Upper lobe of left lung (tissue), 4 donors: ENCODE data around the gene TMSB10.

ENCODE experiments used
- CTCF ChIP-seq, 6 experiments: fragments of 450-650 bp in 4 of 6; fragments of 200-600 bp in 2 of 6; sonication (generic) in 2 of 6; IDR thresholded peaks; one replicate each; pipeline ENCODE4 v1.5.1; 2016 to 2019; ENCODE audit warnings: antibody characterized with exemption in 6 of 6
- EP300 ChIP-seq, 4 donors: sonication (generic); formaldehyde crosslinking; IDR thresholded peaks; one replicate each; pipeline ENCODE4 v1.5.1; 2017; ENCODE audit warnings: antibody characterized with exemption in 4 of 4, control low read depth in 2 of 4
- POLR2A ChIP-seq, 4 donors: fragments of 450-650 bp; IDR thresholded peaks; one replicate each; pipeline ENCODE4 v1.5.1; 2016 to 2017; ENCODE audit warnings: antibody characterized with exemption in 4 of 4, mild to moderate bottlenecking in 2 of 4
- POLR2AphosphoS5 ChIP-seq, 2 donors: sonication (generic); formaldehyde crosslinking; IDR thresholded peaks; one replicate each; pipeline ENCODE4 v1.5.1; 2017; ENCODE audit warnings: antibody characterized with exemption in 2 of 2

- TF ChIP-seq CTCF (IDR thresholded peaks at IDR 0.05) (no peak), POLR2A (IDR thresholded peaks at IDR 0.05) (no peak), POLR2AphosphoS5 (IDR thresholded peaks at IDR 0.05) (no peak), EP300 (IDR thresholded peaks at IDR 0.05) (no peak)
Observed at GRCh38 chr2:84906108-84906899, 848 bp downstream of the TMSB10 start.
